ENCODE measurements around the gene FLVCR2. TPM values are rescaled to one million over a fixed set of nuclear protein-coding genes. Genes with fewer than 3 reads are reported as not detected.

The FLVCR2 gene
- total RNA-seq, 4 donors from 2014 or later, result 2.5 to 7.5 (median 4.6) TPM

DNA sequence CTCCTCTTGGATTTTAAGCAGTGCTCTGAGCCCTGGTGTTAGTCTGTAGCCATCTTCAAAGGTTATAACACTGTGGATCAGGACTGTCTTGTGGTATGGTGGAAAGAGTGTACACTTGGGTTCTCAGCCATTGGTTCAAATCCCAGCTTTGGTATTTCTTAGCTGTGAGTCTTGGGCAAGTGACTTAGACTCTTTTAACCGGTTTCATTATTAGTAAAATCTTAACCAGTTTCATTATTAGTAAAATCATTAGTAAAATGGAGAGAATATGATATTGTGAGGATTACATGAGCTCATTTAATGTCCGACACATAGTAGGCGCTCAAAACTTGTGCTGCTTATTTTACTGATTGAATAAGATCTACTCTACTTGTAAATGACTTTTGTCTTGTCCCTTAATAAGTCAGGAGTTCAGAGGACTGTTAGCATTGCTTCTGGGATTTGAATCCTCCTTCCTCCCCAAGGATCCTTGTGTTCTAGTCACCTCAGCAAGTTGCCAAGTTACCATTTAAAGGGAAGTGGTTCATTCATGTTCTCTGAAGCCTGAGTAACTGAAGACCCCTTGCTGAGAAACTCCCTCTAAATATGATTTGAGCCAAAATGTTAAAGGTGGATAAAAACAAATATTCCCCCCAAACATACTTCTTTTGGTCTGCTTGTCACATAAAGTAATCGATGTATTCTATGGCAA, 95.1 kb downstream of the FLVCR2 start:
- DNase-seq (ENCODE audit: extremely low spot score), result no peak
- WGBS, result 95% methylated on average over 4 of the region's 4 CpGs
- peaks cover 8 to 42% (median 18%) of the 10 kb centered on the region in 4 donors for H3K36me3 ChIP-seq
- H3K27me3 ChIP-seq, result no peaks in the 10 kb centered on the region
- no peak overlapping the region for H3K4me3 ChIP-seq
- H3K27ac ChIP-seq (replicated peaks in 1 of 4), result no peak overlapping the region
- H3K9me3 ChIP-seq, result no peaks in the 10 kb centered on the region
- intact Hi-C loops (cut with DNase I), result no loop called here
- H3K4me1 ChIP-seq, result no peaks in the 10 kb centered on the region
- TF ChIP-seq EP300 (IDR thresholded peaks at IDR 0.05) (no peak), POLR2A (IDR thresholded peaks at IDR 0.05; ENCODE audit: low read depth) (no peak), POLR2AphosphoS5 (IDR thresholded peaks at IDR 0.05) (no peak)
- TF ChIP-seq, protein P1, sequence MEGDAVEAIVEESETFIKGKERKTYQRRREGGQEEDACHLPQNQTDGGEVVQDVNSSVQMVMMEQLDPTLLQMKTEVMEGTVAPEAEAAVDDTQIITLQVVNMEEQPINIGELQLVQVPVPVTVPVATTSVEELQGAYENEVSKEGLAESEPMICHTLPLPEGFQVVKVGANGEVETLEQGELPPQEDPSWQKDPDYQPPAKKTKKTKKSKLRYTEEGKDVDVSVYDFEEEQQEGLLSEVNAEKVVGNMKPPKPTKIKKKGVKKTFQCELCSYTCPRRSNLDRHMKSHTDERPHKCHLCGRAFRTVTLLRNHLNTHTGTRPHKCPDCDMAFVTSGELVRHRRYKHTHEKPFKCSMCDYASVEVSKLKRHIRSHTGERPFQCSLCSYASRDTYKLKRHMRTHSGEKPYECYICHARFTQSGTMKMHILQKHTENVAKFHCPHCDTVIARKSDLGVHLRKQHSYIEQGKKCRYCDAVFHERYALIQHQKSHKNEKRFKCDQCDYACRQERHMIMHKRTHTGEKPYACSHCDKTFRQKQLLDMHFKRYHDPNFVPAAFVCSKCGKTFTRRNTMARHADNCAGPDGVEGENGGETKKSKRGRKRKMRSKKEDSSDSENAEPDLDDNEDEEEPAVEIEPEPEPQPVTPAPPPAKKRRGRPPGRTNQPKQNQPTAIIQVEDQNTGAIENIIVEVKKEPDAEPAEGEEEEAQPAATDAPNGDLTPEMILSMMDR (IDR thresholded peaks at IDR 0.05), result no peak

DNA sequence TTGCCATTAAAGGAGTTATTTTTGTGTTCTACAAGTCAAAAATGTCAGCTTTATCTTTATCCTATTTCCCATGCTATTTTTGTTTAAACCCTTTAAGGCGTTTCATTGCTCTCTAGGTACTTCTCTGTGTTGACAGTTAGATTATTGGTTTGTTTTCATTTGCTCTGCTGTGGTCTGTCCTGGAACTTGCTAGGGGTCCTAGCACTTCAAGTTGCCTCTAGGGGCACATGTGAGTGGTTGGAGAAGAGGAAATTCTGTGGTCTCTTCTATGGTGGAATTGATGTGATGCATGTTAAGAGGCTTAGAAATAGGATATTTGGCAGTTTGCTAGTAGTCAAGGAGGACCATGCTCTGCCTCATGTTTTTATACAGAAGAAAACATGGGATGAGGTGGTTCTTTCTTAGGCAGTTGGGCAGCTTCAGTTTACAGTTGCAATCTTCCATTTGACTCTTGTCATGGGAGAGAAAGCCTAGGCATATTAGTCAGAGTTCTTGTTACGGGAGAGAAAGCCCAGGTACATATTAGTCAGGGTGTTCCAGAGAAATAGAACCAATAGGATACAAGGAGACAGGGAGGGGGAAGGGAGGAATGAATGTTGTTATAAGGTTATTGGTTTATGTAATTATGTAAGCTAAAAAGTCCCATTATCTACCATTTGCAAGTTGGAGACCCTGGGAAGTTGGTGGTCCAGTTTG, 97.0 kb downstream of the FLVCR2 start:
- Histone ChIP-seq H3K36me3 (peaks cover 0 to 27% (median 6%) of the 10 kb centered on the region in 4 donors), H3K27ac (replicated peaks in 1 of 4) (no peak overlapping the region), H3K9me3 (no peaks in the 10 kb centered on the region), H3K4me3 (no peak overlapping the region), H3K27me3 (no peaks in the 10 kb centered on the region), H3K4me1 (no peaks in the 10 kb centered on the region)
- intact Hi-C loops (cut with DNase I), result no loop called here
- WGBS, result 76% methylated on average over 2 of the region's 2 CpGs
- TF ChIP-seq EP300 (IDR thresholded peaks at IDR 0.05) (no peak), POLR2A (IDR thresholded peaks at IDR 0.05; ENCODE audit: low read depth) (no peak), POLR2AphosphoS5 (IDR thresholded peaks at IDR 0.05) (no peak)
- TF ChIP-seq, protein P1 (IDR thresholded peaks at IDR 0.05), result no peak
- DNase-seq (ENCODE audit: extremely low spot score), result no peak

DNA sequence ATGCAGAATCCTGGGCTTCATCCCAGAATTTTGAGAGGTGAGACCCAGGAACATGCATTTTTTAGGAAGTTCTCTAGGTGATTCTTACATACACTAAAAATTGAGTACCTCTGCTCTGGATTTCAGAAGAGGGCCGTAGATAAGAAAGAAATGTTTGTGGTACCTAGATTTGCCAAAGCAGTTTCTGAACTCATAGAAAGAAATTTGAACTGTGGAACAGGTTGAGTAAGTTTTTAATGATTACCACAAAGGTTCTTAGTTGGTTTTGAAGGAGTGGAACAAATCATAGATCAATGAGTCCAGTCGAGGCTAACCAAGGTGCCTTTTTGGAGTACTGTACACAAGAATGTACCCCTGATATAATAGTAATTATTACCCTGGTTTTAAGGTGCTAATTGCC, 107.5 kb downstream of the FLVCR2 start:
- no peak overlapping the region for H3K4me3 ChIP-seq
- no peak overlapping the region for H3K27ac ChIP-seq (replicated peaks in 1 of 4)
- peaks cover 16 to 50% (median 41%) of the 10 kb centered on the region in 4 donors for H3K36me3 ChIP-seq
- H3K27me3 ChIP-seq, result no peaks in the 10 kb centered on the region
- intact Hi-C loops (cut with DNase I), result no loop called here
- TF ChIP-seq POLR2A (IDR thresholded peaks at IDR 0.05; ENCODE audit: low read depth), result no peak
- no peak for TF ChIP-seq EP300 (IDR thresholded peaks at IDR 0.05)
- no peak for TF ChIP-seq POLR2AphosphoS5 (IDR thresholded peaks at IDR 0.05)
- TF ChIP-seq, protein P1 (IDR thresholded peaks at IDR 0.05), result no peak
- H3K9me3 ChIP-seq, result no peaks in the 10 kb centered on the region
- DNase-seq (ENCODE audit: extremely low spot score), result no peak
- 95% methylated on average over 2 of the region's 2 CpGs for WGBS
- no peaks in the 10 kb centered on the region for H3K4me1 ChIP-seq

DNA sequence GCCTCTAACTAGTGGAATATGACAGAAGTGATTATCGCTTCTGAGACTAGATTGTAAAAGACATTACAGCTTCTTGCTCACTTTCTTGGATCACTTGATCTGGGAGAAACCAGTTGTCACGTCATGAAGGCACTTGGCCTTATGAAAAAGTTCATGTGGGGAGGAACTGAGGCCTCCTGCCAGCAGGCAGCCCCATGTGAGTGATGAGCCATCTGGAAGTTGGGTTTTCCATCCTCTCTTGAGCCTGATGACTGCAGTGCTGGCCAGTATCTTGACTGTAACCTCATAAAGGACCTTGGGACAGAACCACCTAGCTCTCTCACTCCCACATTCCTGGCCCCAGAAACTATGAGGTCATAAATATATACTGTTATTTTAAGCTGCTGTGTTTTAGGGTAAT, 110.6 kb downstream of the FLVCR2 start:
- Histone ChIP-seq H3K4me1 (no peaks in the 10 kb centered on the region), H3K9me3 (no peaks in the 10 kb centered on the region), H3K27ac (replicated peaks in 1 of 4) (no peak overlapping the region), H3K4me3 (no peak overlapping the region), H3K36me3 (peaks cover 19 to 46% (median 32%) of the 10 kb centered on the region in 4 donors), H3K27me3 (no peaks in the 10 kb centered on the region)
- TF ChIP-seq, protein P1 (IDR thresholded peaks at IDR 0.05), result no peak
- TF ChIP-seq POLR2A (IDR thresholded peaks at IDR 0.05; ENCODE audit: low read depth), result no peak
- DNase-seq (ENCODE audit: extremely low spot score), result no peak
- 52% methylated on average over 2 of the region's 2 CpGs for WGBS
- intact Hi-C loops (cut with DNase I), result no loop called here
